ENCODE results near the gene CNTN5. TPM values are rescaled to one million over a fixed set of nuclear protein-coding genes. Genes with fewer than 3 reads are reported as not detected.
"Not testable (repeated sequence)": the region's sequence is repeated elsewhere in the genome, so short reads cannot be mapped to it uniquely, and the experiment has no call there.

The CNTN5 gene
- total RNA-seq, 2 donors from 2014 or later: 1.4 to 3.3 TPM

GRCh38 chr11:100247704-100248103 is 1227.0 kb downstream of the CNTN5 start:
- Mint-ChIP-seq H3K27ac (no peak overlapping the region), H3K4me1 (no peaks in the 10 kb centered on the region), H3K27me3 (ENCODE audit: insufficient read depth) (no peaks in the 10 kb centered on the region), H3K4me3 (no peak overlapping the region), H3K9me3 (no peaks in the 10 kb centered on the region), H3K36me3 (ENCODE audit: low read depth) (no peaks in the 10 kb centered on the region)
- no peak for TF ChIP-seq CTCF (conservative IDR thresholded peaks at IDR 0.05)
- no peaks in the 10 kb centered on the region for H3K9me3 ChIP-seq (ENCODE audit: control insufficient read depth, low read length)
- WGBS, 2 experiments (ENCODE audit: insufficient coverage in 1 of 2, insufficient read length in 1 of 2): 100% methylated on average over 1 of the region's 1 CpG; no CpG with 5 or more reads in 1 of the 2 experiments
- no peak overlapping the region for H3K27ac ChIP-seq (ENCODE audit: low read depth, low read length)
- no peaks in the 10 kb centered on the region for H3K4me1 ChIP-seq (ENCODE audit: control insufficient read depth, insufficient read depth, low read length)
- no peak for DNase-seq
- no peak overlapping the region for H3K4me3 ChIP-seq (ENCODE audit: low read length)
- H3K36me3 ChIP-seq (ENCODE audit: control insufficient read depth, insufficient read depth, low read length): no peaks in the 10 kb centered on the region
- no peak overlapping the region for H3K9ac ChIP-seq (ENCODE audit: extremely low read depth, low read length, poor library complexity, severe bottlenecking)
- H3K27me3 ChIP-seq (ENCODE audit: control insufficient read depth, insufficient read depth, low read length, poor library complexity, severe bottlenecking): no peaks in the 10 kb centered on the region

- not testable (repeated sequence) for H3K27ac Mint-ChIP-seq; H3K4me3 ChIP-seq (ENCODE audit: low read length); H3K9me3 ChIP-seq (ENCODE audit: control insufficient read depth, low read length); H3K27ac ChIP-seq (ENCODE audit: low read depth, low read length); H3K4me1 Mint-ChIP-seq; H3K4me3 Mint-ChIP-seq; H3K4me1 ChIP-seq (ENCODE audit: control insufficient read depth, insufficient read depth, low read length); H3K27me3 Mint-ChIP-seq (ENCODE audit: insufficient read depth); H3K36me3 Mint-ChIP-seq (ENCODE audit: low read depth); H3K9ac ChIP-seq (ENCODE audit: extremely low read depth, low read length, poor library complexity, severe bottlenecking); H3K27me3 ChIP-seq (ENCODE audit: control insufficient read depth, insufficient read depth, low read length, poor library complexity, severe bottlenecking); H3K36me3 ChIP-seq (ENCODE audit: control insufficient read depth, insufficient read depth, low read length); H3K9me3 Mint-ChIP-seq
- peak; percentile 53 for TF ChIP-seq CTCF (conservative IDR thresholded peaks at IDR 0.05)
- DNase-seq: peak; percentile 57
- WGBS, 2 experiments (ENCODE audit: insufficient coverage in 1 of 2, insufficient read length in 1 of 2): 87 to 97% methylated on average over 4 to 6 of the region's 6 CpGs
Observed at GRCh38 chr11:100257238-100257803, 1236.6 kb downstream of the CNTN5 start.

- Mint-ChIP-seq H3K27ac (no peak overlapping the region), H3K36me3 (ENCODE audit: low read depth) (no peaks in the 10 kb centered on the region), H3K4me3 (no peak overlapping the region), H3K4me1 (no peaks in the 10 kb centered on the region), H3K27me3 (ENCODE audit: insufficient read depth) (no peaks in the 10 kb centered on the region), H3K9me3 (no peaks in the 10 kb centered on the region)
- no peak for TF ChIP-seq CTCF (conservative IDR thresholded peaks at IDR 0.05)
- no peak for DNase-seq
- no peaks in the 10 kb centered on the region for H3K36me3 ChIP-seq (ENCODE audit: control insufficient read depth, insufficient read depth, low read length)
- H3K27ac ChIP-seq (ENCODE audit: low read depth, low read length): no peak overlapping the region
- no peaks in the 10 kb centered on the region for H3K4me1 ChIP-seq (ENCODE audit: control insufficient read depth, insufficient read depth, low read length)
- H3K27me3 ChIP-seq (ENCODE audit: control insufficient read depth, insufficient read depth, low read length, poor library complexity, severe bottlenecking): no peaks in the 10 kb centered on the region
- H3K4me3 ChIP-seq (ENCODE audit: low read length): no peak overlapping the region
- H3K9ac ChIP-seq (ENCODE audit: extremely low read depth, low read length, poor library complexity, severe bottlenecking): no peak overlapping the region
- WGBS, 2 experiments (ENCODE audit: insufficient coverage in 1 of 2, insufficient read length in 1 of 2): 83 to 100% methylated on average over 1 of the region's 1 CpG
- H3K9me3 ChIP-seq (ENCODE audit: control insufficient read depth, low read length): no peaks in the 10 kb centered on the region
Observed at GRCh38 chr11:100269516-100269915, 1248.8 kb downstream of the CNTN5 start.
